ENCODE measurements around the gene DEDD2.
A peak's percentile ranks its signal among the peaks of the same experiment; 100 is the strongest.

Gene DEDD2

DNA sequence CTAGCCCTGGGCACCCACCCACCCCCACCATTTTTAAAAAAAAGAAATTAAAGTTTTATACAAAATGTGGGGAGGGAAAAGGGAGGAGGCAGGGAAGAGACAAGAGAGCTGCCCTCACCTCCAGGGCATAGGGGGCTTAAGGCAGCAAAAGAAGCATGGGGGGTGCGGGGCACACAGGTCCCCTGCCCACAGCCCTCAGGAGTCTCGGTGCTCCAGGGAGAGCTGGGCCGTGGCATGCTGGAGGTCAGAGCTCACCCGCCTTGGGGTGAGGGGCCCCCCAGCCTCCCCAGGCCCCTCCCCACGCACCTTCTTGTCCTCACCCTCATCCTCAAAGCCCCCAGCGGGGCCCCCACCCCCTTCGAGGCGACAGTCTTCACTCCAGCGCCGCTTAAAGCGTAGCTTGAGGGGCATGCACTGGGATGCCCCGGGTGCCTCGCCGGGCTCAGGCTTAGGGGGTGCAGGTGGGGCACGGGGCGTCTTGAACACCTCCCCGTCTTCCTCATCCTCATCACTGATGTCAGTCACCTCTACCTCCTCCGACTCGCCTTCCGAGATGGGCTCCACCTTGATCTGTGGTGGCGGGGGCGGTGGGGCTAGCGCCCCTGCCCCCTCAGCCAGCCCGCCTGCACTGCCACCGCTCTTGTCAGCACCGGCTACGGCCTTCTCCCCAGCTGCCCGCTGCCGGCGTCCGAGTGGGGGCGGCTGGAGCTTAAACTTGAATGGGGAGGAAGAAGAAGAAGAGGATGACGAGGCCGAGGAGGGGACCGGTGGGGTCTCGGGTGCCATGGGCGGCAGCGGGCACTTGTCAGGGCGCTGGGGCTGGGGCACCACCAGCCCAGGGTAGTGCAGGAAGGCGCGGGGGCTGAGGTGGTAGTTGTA is 31.0 kb upstream of the DEDD2 start:
- DNase-seq (ENCODE audit: low read depth, low spot score), result no peak

DNA sequence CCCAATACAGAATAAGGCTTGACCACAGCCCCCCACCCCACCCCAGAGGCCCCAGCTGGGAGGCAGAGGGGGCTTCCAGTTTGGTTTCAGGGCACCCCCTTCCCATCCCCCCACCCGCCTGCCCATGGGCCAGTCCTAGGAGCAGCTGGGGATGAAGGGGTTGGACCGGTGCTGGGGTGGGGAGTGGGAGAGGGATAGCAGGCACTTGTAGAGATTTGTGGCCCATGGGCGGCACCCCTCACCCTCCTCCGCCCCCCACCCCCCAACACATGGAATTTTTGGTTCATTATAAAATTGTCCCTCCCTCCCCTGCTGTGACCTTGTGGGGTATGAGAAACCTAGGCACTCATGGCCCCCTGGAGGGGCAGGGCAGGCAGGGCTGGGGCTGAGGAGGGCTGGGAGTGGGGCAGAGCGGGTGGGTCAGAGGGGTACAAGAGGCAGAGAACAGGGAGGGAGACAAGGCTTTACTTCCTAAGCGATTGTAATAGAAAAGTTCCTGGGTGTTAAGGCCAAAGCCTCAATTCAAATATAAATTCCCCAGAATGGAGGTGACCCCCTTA is 30.2 kb upstream of the DEDD2 start:
- no peak for DNase-seq (ENCODE audit: low read depth, low spot score)

DNA sequence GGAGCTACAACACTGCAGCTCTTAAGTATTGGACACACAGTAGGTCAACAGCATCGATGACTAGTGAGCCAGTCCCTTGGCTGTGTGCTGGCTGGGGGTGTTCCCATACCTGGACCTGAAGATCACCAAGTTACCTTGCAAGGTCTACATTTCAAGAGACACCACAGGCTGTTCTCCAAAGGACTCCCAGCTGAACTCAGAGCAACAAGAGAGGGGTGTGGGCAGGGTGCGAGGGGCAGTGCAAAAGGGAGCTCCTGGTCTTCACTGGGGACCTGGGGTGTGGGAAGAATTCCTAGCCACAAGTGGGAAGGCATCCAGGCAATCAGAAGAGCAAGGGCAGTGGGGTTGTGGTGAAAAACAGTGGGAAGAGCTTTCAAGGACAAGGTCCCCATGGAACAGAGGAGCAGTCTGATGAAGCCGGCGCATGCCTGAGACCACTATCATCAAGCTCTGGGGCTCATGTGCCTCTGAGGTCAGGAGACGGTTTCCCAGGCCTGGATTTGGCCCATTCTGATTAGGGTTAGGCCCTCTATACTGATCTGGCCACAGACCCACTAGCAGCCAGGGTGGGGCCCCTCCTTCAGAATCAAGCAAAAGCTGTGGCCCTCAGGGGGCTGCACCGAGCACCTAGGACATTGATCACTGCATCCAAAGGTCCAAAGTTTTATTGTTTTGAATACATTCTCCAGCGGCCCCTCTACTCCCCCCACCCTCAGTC is 29.6 kb upstream of the DEDD2 start:
- no peak for DNase-seq (ENCODE audit: low read depth, low spot score)

DNA sequence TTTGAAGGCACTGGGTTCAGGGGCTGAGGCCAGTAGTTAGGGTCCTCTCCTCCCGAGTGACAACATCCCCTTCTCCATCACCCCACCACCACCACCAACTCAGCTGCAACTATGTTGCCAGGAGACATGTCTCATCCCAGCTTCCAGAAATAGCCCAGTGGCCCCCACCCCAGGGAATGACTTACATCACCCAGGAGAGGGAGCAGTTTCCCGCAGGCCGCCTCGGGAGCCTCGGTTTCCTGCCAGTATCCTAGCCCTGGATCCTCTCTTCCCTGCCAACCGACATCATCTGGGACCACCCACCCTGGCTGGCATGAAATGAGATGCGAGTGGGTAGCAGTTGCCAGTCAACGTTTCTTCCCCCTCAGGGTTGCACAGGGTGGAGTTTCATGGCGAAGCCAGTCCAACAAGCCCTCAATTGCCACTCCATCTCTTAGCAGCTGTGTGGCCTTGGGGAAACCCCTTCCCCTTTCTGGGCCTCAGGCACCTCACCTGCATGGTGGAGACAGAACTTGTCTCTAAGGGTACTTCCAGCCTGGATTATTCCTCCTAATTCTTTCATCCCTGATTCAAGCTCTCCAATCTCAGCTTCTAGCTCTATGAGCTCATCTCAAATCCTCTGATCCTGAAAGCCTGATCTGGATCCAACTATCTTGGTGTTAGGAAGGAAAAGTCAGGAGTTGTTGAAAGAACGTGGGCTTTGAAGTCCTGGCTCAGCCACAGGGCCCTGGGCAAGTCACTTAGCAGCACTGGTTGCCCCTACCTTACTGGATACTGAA is 28.9 kb upstream of the DEDD2 start:
- DNase-seq (ENCODE audit: low read depth, low spot score), result no peak

DNA sequence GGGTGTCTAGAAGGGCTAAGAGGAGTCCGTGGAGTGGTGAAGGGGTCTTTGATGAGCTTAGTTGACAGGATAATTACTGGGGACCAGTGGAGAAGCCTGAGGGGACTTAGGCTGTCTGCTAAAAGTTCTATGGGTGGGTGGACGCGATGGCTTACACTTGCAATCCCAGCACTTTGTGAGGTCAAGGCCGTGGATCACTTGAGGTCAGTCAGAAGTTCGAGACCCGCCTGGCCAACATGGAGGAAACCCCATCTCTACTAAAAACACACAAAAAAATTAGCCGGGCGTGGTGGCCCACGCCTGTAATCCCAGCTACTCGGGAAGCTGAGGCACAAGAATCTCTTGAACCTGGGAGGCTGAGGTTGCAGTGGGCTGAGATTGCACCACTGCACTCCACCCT is 27.8 kb upstream of the DEDD2 start:
- DNase-seq (ENCODE audit: low read depth, low spot score), result no peak

DNA sequence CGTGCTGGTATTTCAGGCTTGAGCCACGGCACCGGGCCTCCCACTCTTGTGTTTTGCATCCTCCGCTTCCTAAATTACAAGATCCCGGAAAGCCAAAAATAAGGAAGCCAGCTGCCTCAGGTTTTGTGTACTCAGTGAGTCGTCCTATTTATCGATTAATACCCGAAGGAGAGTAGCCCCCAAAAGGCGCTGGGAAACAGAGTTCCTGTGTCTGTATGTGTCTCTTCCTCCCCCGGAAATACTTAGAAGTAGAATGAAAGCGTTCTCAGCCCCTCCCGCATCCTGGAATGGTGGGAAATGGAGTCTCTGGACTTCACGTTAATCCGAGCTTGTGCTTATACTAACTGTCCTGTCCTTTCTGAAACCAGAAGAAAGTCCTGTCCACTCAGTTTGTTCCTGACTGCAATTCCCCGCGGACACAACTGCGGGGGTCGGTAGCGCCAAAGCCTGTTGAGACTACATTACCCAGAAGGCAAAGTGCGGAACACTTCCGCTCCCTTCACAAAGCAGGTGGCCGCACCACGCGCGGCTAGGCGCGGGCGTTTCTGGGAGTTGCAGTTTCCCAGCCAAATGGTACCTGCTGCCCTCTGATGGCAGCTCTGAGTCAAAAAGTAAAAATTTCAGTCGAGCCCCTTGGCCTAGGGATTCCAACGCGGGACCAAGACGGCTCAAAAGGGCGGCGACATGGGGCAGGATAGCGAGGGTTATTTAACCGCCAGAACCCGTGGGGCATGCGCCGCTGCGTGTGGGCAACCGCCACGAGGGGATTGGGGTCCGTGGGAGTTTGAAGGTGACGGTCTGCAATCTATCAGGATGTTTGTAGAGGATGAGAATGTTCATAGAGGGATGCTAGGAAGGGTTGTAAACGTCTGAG is 27.1 kb upstream of the DEDD2 start:
- DNase-seq (ENCODE audit: low read depth, low spot score), result peak; percentile 89

DNA sequence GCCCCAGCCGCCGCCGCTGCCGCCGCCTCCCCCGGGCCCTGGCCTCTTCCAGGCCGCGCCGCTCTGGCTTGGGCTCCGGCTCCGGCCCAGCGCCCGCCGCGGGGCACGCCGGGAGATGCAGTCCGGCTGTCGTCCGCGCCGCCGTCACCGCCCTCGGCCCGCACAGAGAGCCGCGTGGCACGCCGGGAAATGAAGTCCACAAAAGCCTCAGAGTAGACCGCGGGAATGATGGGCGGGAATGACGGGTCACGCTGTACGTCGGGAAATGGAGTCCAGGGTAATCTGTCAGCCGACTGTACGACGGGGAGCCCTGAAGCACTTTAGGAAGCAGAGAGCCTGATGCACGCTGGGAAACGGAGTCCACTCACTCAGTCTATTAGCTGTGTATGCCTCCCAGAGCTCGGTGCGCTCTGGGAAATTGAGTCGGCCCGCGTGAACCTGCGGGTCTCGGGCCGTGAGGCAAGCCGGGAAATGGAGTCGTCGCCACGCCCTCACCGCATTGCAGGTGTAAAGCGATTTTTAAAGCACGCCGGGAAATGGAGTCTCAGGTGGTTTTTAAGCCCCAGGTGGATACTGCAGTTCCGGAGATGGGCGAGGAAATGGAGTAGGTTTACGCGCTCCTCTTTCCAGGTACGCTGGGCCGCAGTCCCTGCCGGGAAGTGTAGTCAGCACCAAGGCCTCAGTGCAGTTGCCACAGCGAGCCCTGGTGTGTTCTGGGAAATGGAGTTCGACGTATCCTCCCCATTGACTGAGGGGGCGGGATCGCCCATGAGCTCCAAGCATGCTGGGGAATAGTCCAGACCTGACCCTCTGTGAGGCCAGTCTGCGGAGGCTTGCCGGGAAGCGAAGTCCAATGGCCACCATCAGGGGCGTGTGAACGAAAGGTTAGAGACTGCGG is 25.3 kb upstream of the DEDD2 start, which contains the start of gene GSK3A:
GSK3A (minus strand) TSS at position 91 of the 898 bp plus-strand sequence. CDS start 137 bp downstream, outside the sequence.
- peak; percentile 96 for DNase-seq (ENCODE audit: low read depth, low spot score)

DNA sequence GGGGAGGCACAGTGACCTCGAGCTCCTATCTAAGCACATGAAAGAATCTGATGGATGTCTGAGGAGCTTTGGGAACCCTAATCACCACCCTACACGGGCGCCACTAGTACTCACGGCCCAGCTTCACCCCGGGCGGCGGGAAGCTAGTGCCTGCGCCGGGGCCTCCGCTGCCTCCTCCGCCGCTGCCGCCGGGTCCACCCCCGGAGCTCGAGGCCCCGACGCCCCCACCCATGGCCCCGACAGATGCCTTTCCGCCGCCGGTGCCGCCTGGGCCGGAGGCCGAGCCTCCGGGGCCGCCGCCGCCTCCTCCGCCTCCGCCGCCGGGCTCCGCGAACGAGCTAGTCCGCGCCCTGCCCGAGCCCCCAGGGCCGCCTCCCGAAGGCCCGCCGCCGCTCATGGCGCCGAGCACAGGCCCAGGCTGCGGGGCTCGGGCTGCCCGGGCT is 24.6 kb upstream of the DEDD2 start:
- no peak for DNase-seq (ENCODE audit: low read depth, low spot score)

DNA sequence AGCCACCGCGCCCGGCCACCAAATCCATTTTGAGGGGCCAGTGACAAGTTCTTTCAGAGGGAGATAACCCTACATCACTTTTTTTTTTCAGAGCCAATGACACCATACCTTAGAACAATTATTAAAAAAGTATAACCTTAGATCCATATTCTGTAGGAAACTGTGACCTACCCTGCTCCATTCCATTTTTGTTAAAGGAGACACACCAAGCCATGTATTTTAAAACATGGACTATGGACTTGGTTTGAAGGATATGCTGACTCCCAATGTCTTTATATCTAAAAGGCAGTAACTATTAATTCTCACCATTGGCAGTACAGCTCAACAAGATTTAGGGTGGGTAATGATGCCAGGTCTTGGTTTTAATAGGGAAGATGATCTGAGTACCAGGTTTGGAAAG is 23.8 kb upstream of the DEDD2 start:
- no peak for DNase-seq (ENCODE audit: low read depth, low spot score)

DNA sequence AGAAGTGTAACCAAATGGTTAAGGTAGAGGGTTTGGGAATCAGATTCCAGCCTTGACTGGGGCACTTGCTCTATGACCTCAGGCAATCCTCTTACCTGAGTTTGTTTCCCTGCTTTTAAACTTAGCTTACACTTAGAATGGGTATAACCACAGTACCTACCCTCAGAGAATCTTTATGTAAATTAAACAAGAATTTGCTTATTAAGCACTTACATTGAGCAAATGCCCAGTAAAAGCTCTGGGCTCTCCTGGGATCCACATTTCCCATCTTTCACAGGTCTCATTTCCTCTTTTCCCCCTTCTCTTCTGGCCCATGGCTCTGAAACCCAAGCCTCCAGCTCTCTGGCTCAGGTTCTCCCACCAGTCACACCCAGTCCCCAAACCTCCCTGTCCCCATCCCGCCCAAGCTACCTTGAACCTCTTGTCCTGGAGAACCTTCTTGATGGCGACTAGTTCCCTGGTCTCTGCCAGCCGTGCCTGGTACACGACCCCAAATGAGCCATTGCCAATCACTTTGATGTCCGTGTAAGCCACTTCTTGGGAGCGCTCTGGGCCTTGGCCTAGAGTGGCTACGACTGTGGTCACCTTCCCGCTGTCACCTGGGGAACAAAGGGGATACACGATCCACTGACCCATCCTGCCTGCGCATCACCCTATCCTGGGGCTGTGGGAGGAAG is 22.2 kb upstream of the DEDD2 start:
- DNase-seq (ENCODE audit: low read depth, low spot score), result no peak

DNA sequence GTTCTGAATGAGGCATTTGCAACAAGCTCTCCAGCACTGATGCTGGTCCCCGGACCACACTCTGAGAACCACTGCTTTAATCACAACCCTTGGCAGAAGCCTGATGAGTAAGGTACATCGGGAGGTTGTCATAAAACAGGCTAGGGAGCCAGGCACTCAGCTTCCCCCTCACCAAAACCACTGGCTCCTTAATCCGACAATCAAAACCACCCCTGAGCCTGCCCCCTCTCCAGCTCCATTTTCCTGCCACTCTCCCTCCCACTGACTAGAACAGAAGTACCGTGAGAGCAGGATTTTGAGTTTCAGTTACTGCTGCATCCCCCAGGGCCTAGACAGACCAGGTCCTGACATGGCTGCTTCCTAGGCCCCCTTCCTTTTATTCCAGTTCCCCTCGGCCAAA is 17.7 kb upstream of the DEDD2 start:
- DNase-seq (ENCODE audit: low read depth, low spot score), result no peak

DNA sequence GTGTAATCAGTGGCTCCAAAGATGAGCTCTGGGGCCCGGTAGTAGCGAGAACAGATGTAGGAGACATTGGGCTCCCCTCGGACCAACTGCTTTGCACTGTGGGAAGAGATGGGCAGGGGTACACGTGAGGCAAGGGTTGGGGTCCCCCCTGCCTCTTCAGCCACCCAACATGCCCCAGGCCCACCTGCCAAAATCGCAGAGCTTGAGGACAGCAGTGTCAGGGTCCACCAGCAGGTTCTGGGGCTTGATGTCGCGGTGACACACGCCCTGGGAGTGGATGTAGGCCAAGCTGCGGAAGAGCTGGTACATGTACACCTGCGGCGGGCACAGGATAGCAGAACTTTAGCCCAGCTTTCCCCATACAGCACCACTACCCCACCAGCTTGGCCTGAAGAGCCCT is 16.9 kb upstream of the DEDD2 start:
- DNase-seq (ENCODE audit: low read depth, low spot score), result no peak

DNA sequence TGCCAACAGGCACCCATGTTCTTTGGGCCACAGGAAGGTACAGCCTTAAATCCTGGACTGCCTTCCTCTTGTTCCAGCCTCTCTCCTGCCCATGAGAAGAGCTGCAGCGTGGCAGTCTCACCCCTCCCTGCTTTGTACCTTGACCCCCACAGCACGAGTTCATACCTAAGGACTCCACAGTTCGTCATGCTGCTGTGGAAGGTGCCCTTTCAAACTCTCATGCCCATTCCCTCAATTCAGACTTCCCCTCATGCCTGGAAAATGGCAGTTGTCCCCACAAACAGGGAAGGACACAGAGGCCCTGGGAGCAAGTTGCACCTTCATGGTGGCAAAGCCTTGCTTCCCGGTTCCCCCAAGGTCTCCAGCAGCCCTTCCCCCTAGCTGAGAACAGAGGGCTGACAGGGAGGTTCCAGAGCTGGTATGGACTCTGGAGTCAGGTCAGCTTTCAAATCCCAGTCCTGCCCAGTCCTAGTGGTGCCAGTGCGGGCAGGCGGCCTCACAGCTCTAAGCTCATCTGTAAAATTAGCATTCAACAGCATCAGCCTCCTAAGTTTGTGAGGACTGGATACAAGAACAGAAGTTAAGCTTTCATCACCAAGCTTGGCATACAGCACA is 16.3 kb upstream of the DEDD2 start:
- DNase-seq (ENCODE audit: low read depth, low spot score), result no peak

DNA sequence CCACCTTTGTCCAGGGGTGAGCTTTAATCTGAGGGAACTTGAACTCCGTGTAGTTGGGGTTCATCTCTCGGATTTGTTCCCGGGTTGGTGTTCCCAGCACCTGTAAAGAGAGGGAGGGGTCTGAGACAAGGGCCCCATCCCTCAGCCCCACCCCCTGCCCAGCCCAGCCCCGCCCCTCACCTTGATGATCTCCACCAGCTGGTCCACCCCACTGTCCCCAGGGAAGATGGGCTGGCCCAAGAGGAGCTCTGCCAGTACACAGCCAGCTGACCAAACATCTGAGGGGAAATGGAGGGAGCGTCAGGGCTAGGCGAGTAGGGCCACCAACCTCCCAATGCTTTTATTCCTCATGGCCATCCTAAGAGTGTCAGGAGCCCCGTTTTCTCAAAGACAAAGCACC is 15.6 kb upstream of the DEDD2 start:
- DNase-seq (ENCODE audit: low read depth, low spot score), result no peak

DNA sequence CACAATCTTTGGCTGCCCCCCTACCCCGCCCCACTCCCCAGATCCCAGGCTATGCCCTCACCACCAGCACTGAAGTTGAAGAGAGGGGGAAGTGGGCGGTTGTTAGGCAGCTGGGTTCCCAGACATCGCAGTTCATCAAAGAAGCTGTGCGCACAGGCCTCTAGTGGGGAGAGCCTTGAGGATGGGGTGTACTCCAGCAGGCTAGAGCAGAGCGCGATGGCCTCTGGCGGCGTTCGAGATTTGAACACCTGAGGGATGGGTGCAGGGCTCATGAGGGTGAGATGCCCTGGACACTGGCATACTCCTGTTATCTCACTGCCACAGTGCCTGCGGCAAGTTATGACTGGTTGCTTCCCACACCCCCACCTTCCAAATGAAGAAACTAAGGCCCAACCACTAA is 15.0 kb upstream of the DEDD2 start:
- no peak for DNase-seq (ENCODE audit: low read depth, low spot score)

DNA sequence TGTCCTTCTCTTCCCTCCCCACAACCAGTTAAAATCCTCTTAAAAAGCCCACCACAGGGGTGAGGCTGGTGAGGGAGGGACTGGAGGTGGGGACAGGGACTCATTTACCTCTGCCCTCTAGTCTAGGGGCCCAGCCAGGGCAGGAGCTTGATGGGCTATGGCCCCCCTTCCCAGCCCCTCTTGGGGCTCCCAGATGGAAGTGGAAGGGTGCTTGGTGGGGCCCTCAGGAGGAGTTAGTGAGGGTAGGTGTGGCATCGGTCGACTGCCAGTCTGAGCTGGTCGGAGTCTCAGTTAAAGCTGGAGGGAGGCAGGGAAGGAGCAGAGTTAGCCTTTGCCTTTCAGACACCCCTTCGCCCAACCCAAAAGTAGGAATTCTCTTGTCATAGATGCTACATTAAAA is 13.1 kb upstream of the DEDD2 start:
- no peak for DNase-seq (ENCODE audit: low read depth, low spot score)

DNA sequence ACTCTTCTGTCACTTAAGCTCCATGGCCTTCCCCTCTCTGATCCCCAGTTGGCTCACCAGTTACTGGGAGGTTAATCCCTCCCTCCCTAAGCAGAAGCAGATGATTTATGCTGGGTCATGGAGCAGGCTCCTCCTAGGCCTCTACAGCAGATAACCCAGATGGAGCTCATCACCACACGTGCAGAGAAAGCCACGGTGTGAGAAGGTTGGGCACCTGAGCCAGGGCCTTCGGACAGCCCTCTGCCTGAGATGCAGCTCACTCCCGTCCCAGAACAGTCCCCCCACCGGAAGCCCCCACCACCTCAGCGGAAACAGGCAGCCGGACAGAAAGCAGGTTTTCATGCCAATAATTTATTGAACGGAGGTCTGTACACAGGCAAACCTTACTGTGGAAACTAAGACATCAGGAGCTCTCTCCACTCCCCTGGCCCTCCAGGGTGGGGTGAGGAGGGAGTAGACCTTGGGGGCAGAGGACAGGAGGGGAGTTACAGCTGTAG is 12.4 kb upstream of the DEDD2 start:
- no peak for DNase-seq (ENCODE audit: low read depth, low spot score)

DNA sequence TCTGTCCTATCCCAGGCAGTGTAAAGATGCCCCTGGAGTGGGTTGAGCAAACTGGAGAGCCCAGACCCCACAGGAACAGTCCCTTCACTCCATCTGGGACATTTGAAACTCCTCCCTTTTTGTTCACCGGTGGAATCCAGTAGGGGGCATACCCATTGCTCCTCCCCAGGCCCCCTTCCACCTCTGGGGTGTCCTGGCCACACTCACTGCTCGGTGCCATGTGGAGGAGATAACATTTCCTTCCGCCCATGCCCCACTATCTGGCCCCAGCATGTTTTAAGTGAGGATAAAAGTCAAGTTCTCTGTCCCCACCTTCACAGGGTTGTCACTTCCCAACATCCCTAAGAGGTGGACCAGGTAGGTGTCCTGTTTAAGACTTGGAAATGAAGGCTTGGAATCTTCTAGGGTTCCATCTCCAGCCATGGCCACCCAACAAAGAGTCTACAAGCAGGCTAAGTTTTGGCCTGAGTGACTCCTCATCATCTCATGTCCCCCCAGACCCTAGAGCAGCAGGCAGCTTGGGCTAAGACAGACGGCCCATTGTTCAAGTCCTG is 11.9 kb upstream of the DEDD2 start:
- DNase-seq (ENCODE audit: low read depth, low spot score), result no peak
